WI38 (cell line): ENCODE data around the gene ST8SIA6.
A peak's percentile ranks its signal among the peaks of the same experiment; 100 is the strongest.

ENCODE experiments used
- H3K4me3 ChIP-seq: 2 replicates; pipeline ENCODE4 v1.5.1; 2011; ENCODE audit warnings: low read depth, mild to moderate bottlenecking, control low read depth, low read length
- CTCF ChIP-seq: IDR thresholded peaks from 2 replicates; pipeline ENCODE4 v1.5.1; 2012; ENCODE audit warnings: low read depth, mild to moderate bottlenecking, control low read depth, low read length

ST8SIA6 gene

GRCh38 chr10:17381502-17382142 lies 72.8 kb downstream of the ST8SIA6 start:
- no peak for TF ChIP-seq CTCF
- no peak overlapping the region for H3K4me3 ChIP-seq

- TF ChIP-seq CTCF = no peak
- H3K4me3 ChIP-seq = no peak overlapping the region
Observed at GRCh38 chr10:17380888-17381287, 73.5 kb downstream of the ST8SIA6 start.

GRCh38 chr10:17380016-17380415 lies 74.4 kb downstream of the ST8SIA6 start:
- no peak for TF ChIP-seq CTCF

GRCh38 chr10:17379151-17379690 lies 75.2 kb downstream of the ST8SIA6 start:
- no peak overlapping the region for H3K4me3 ChIP-seq
- TF ChIP-seq CTCF = no peak

More at GRCh38 chr10:17380016-17380415, 74.4 kb downstream of the ST8SIA6 start:
- H3K4me3 ChIP-seq = no peak overlapping the region

- no peak overlapping the region for H3K4me3 ChIP-seq
- TF ChIP-seq CTCF = peak; percentile 65
Observed at GRCh38 chr10:17375936-17376584, 78.3 kb downstream of the ST8SIA6 start.

GRCh38 chr10:17368708-17369272 lies 85.6 kb downstream of the ST8SIA6 start:
- no peak for TF ChIP-seq CTCF
- no peak overlapping the region for H3K4me3 ChIP-seq

- TF ChIP-seq CTCF = no peak
- no peak overlapping the region for H3K4me3 ChIP-seq
Observed at GRCh38 chr10:17366705-17367104, 87.7 kb downstream of the ST8SIA6 start.
